Left ventricle myocardium inferior (tissue), 1 donor: ENCODE data around the gene OVOL1. TPM values are rescaled to one million over a fixed set of nuclear protein-coding genes. Genes with fewer than 3 reads are reported as not detected.

Experiments used
- DNase-seq: peaks from one replicate; pipeline ENCODE4 v3.0.0-alpha.2; 2020
- H3K27ac ChIP-seq: fragments of 200-600 bp; replicated peaks from 2 replicates; pipeline ENCODE4 v1.8.0; 2021
- H3K27me3 ChIP-seq: fragments of 200-600 bp; 2 replicates; pipeline ENCODE4 v1.8.0; 2021; ENCODE audit warnings: low read depth
- H3K36me3 ChIP-seq: fragments of 200-600 bp; 2 replicates; pipeline ENCODE4 v1.8.0; 2021
- H3K4me1 ChIP-seq: fragments of 200-600 bp; 2 replicates; pipeline ENCODE4 v1.8.0; 2021
- H3K4me3 ChIP-seq: fragments of 200-600 bp; 2 replicates; pipeline ENCODE4 v1.8.0; 2021; ENCODE audit warnings: mild to moderate bottlenecking, moderate library complexity
- H3K9me3 ChIP-seq: fragments of 200-600 bp; replicated peaks from 2 replicates; pipeline ENCODE4 v1.8.0; 2021
- CTCF ChIP-seq: fragments of 200-600 bp; IDR thresholded peaks from 2 replicates; pipeline ENCODE4 v1.8.0; 2021; ENCODE audit warnings: antibody characterized with exemption, mild to moderate bottlenecking, borderline replicate concordance
- intact Hi-C: fragments of 100-400 bp; cut with micrococcal nuclease; formaldehyde crosslinking; loops from one replicate; pipeline ENCODE4 v1.11.0; 2022
- total RNA-seq: library from RNA; stranded (reverse); fragmentation: NEBNext Ultra II Directional; extraction: Animal tissue kit (Norgen Biotek cat#: 25700); gene quantifications from one replicate; pipeline ENCODE4 v1.2.1, GENCODE V29; 2021
- donor health status: DM: no; HTN: yes; CAD: no; lungs with severe emphysema.

The OVOL1 gene
- total RNA-seq, 1 donor from 2014 or later, result not detected

- H3K4me1 ChIP-seq, result peaks cover 24% of the 10 kb centered on the region
- no peaks in the 10 kb centered on the region for H3K9me3 ChIP-seq
- peaks cover 98% of the 10 kb centered on the region for H3K27me3 ChIP-seq
- DNase-seq, result no peak
- H3K27ac ChIP-seq, result no peak overlapping the region
- no peaks in the 10 kb centered on the region for H3K36me3 ChIP-seq
- intact Hi-C loops, result no loop called here
- H3K4me3 ChIP-seq, result no peak overlapping the region
- no peak for TF ChIP-seq CTCF
These were observed 3.4 kb downstream of the OVOL1 start for GRCh38 chr11:65790104-65790901.

DNA sequence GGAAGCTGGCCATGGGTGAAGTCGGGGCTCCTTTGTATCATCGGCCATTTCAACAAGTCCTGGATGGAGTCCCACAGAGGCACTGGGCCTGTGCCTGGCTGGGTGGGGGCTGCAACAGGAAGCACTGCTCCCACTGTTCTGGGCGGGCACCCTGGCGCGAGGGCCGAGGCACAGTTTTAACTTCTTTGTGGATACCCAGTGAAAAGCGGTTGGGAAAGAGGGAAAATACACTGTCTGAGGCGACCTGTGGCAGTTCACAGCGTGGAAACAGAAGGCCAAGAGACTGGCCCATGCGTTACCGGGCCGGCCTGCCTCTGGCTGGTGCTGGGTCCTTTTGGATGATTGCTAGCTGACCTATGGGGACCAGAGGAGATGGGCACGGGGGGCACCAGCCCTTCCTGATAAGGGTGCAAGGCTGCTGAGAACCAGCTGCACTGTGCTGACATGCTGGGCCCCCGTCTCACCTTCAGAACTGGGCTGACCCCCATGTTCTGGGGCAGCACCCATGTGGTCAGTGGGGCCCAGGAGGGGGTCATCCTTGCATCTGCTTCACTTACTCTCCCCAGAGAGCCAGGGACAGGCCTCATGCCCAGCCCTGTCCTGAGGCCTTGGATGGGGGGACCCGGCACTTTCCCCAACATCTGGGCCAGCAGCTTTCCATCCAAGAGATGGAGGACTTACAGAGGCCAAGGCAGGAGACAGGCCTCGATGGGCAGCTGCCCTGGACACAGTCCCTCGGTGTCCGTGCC, 4.2 kb downstream of the OVOL1 start:
- peaks cover 98% of the 10 kb centered on the region for H3K27me3 ChIP-seq
- H3K4me1 ChIP-seq, result peaks cover 21% of the 10 kb centered on the region
- DNase-seq, result no peak
- no peak overlapping the region for H3K27ac ChIP-seq
- no peak for TF ChIP-seq CTCF
- intact Hi-C loops, result no loop called here
- H3K4me3 ChIP-seq, result no peak overlapping the region
- H3K9me3 ChIP-seq, result no peaks in the 10 kb centered on the region
- H3K36me3 ChIP-seq, result no peaks in the 10 kb centered on the region

- intact Hi-C loops, result no loop called here
- H3K36me3 ChIP-seq, result no peaks in the 10 kb centered on the region
- H3K27me3 ChIP-seq, result peaks cover 98% of the 10 kb centered on the region
- no peak for DNase-seq
- H3K4me1 ChIP-seq, result peaks cover 14% of the 10 kb centered on the region
- no peak overlapping the region for H3K27ac ChIP-seq
- H3K9me3 ChIP-seq, result no peaks in the 10 kb centered on the region
- TF ChIP-seq CTCF, result no peak
- H3K4me3 ChIP-seq, result no peak overlapping the region
These were observed 4.9 kb downstream of the OVOL1 start for GRCh38 chr11:65791719-65792213.

DNA sequence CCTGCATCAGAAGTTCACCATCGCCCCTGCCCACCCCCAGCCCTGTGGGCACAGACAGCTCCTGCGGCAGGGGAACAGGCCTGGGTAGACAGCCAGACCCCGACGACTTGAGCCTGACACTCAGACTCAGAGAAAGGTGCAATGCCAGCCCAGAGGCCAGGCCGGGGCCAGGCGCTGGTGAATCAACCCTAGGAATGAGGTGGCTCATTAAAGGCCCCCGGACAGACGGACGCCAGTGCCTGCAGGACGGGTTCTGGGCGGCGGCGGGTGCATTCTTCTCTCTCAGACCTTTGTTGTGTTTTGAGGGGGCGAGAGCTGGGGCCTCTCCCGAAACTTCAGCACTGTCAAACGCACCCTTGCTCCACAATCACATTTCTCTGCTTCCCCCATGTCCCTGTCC, 5.6 kb downstream of the OVOL1 start:
- no peak for TF ChIP-seq CTCF
- Histone ChIP-seq H3K4me3 (no peak overlapping the region), H3K27ac (no peak overlapping the region), H3K4me1 (peaks cover 9% of the 10 kb centered on the region), H3K36me3 (no peaks in the 10 kb centered on the region), H3K9me3 (no peaks in the 10 kb centered on the region), H3K27me3 (peaks cover 97% of the 10 kb centered on the region)
- intact Hi-C loops, result no loop called here
- no peak for DNase-seq

DNA sequence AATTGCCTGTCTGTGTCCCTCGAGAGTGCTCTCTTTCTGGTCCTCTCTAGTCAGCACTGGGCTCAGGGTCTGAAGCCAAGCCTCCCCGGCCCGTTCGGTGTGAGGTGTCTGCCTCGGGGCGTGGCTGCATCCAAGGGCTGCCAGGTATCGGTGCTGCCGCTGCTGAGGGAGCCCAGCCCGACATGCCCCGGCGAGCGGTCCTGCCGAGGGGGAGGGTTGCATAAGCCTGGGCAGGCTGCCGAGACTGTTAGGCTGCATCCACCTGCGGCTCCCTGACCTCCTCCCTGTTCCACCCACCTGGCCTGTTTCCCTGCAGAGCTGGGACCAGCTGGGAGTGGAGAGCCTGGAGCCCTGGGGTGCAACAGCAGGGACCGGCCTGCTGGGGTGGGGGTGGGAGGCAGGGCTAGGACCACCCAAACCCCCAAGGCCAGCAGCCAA, 6.3 kb downstream of the OVOL1 start:
- no peak for TF ChIP-seq CTCF
- H3K36me3 ChIP-seq, result no peaks in the 10 kb centered on the region
- H3K4me3 ChIP-seq, result no peak overlapping the region
- no peak for DNase-seq
- no peak overlapping the region for H3K27ac ChIP-seq
- no peaks in the 10 kb centered on the region for H3K9me3 ChIP-seq
- H3K4me1 ChIP-seq, result peaks cover 2% of the 10 kb centered on the region
- intact Hi-C loops, result no loop called here
- H3K27me3 ChIP-seq, result peaks cover 97% of the 10 kb centered on the region
